GM19193 (cell line): ENCODE results near the gene IQCN.

Experiments used
- POLR2A ChIP-seq: IDR thresholded peaks from 4 replicates; pipeline ENCODE4 v1.6.1; 2011; ENCODE audit not compliant: insufficient read depth, insufficient read length; ENCODE audit errors: extremely low read depth

The IQCN gene

DNA sequence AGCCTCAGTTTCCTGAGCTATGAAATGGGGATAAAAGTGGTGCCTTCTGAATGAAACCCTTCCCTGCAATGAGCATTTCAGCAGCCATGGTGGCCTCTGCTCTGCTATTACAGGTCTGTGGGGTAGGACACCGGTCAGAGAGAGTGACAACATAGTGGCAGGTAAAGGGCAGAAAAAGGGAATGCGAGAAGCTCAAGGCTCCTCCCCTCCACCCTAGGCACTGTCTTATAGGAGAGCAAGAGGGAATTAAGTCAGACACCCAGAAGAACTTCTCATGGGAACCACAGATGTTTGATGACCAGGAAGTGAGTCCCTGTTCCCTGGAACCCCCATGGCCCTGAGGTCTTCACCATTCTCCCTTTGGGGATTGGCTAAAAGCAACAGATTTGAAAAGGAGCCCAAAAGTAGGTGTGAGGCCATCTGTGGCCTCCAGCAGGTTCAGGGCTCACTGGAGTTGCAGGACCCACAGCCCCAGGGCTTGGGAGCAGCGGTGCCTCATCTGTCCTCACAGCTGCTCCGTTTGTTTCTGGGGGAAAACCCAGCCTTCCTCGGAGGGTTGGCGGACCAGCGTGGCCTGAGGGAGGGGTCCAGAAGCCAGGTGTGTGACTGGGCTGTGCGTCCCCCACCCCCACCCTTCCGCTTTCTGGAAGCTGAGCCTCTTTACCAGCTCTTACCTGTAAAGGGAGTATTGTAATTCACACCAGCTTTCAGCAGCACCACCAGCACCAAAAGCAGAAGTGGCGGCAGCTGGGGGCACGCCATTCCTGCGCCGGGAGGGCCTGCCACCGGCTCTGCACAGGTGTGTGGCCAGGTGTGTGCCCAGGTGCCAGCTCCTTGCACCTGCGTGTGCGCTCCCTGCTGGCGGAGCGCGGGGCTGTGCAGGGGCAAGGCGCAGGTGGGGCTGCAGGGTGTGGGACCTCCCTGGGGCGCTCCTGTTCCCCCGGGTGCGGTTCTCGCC is 19.4 kb downstream of the IQCN start:
- no peak for TF ChIP-seq POLR2A

- no peak for TF ChIP-seq POLR2A
Measured at GRCh38 chr19:18253716-18254115, 20.5 kb downstream of the IQCN start.

DNA sequence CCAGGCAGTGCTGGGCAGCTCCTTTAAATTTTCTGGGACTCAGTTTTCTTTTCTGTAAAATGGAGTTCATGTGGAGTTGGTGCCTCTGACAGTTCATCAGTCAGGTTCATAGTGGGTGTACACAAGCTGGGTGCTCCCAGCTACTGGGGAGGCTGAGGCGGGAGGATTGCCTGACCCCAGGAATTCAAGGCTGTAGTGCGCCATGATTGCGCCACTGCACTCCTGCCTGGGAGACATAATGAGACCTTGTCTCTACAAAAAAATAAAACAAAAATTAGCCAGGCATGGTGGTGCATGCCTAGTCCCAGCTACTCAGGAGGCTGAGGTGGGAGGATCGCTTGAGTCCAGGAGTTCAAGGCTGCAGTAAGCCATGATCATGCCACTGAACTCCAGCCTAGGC is 21.1 kb downstream of the IQCN start:
- no peak for TF ChIP-seq POLR2A

GRCh38 chr19:18252370-18252717 is 21.9 kb downstream of the IQCN start:
- no peak for TF ChIP-seq POLR2A

GRCh38 chr19:18251587-18252369 is 22.5 kb downstream of the IQCN start:
- no peak for TF ChIP-seq POLR2A

DNA sequence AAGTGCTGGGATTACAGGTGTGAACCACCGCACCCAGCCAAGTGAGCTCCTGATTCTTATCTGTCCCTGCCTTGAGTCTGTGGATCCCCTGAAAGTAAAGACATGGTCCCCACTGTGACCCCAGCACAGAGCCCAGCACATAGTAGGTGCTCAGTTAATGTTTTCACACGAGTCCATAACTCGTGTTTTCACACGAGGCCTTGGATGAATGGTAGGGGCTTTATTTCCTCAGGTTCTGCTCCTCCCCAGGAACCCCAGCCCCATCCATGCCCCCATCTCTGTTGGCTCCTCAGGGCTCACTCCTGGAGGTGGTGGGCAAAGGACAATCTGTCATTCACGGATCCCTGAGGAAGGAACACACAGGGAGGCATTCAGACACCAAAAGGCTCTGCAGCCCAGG is 24.4 kb downstream of the IQCN start:
- no peak for TF ChIP-seq POLR2A

DNA sequence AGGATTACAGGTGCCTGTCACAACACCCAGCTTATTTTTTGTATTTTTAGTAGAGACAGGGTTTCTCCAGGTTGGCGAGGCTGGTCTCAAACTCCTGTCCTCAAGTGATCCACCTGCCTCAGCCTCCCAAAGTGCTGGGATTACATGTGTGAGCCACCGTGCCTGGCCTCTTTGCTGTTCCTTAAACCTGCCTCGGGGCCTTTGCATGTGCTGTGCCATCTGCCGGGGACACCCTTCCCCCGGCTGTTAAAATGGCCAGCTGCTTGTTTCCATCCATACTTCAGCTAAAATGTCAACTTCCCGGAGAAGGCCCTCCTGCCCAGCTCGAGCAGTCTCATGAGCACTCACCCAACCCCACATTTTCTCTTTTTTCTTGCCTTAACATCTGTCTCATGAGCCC is 29.0 kb downstream of the IQCN start:
- TF ChIP-seq POLR2A: no peak

DNA sequence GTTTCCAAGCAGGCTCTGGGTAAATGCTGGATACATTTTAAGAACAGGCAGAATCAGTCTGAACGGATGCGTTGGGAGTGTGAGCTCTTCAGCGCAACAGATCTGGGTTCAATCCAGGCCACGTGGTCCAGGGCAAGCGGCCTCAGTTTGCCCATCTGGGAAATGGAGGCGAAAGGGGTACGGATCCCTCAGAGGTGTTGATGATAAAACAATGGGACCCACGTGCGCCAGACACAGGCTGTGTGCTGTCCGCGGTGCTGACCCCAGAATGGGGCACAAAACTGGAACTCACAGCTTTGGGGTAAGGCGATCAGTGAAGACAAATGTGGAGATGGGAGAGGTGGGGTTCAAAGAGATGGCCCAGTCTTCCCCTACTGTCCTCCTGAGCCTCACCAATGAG is 34.9 kb downstream of the IQCN start:
- TF ChIP-seq POLR2A: no peak

DNA sequence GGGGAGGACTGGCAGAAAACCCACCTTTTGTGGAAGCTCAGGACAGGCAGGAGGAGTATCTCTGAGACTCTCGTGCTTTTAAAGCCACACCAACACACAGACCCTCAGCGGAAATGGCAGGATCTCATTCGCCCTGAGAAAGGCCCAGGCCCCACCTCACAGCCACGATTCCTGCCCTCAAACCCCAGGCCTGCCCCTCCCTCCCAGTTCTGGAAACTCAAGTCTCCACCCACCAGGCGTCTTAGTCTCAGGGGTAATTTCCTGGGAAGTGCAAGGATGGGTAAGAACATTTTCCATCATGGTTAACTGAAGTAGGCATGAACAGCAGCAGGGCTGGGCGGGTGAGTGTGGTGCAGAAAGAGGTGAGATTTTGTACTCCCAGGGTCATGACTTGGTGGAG is 40.1 kb downstream of the IQCN start:
- TF ChIP-seq POLR2A: no peak

DNA sequence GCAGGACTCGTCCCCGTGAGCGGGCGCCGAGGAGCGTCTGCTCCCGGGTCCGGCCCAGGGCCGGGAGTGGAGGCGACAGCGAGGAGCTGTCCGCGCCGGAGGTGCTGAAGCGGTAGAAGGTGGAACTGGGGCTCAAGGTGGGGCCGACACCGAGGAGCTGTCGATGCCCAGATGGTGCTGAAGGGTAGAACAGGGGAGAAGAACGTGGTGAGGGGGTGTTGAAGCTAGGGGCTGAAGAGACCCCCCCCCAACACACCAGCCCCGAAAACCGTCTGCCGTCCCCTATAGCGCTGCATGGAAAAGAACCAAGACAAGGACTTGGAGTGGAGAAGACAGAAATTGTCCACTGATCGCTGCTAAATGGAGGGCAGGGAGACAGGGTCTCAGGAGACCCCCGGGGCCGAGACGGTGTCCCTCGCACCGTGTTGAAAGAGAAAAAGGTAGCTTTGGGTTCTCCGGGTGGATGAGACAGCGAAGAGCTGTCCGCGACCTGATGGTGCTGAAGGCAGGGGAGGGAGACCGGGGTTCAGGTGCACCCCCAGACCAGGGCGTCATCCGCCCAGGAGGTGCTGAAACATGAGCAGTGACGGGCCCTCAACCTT is 40.9 kb downstream of the IQCN start:
- no peak for TF ChIP-seq POLR2A

- TF ChIP-seq POLR2A: no peak
Measured at GRCh38 chr19:18232540-18233223, 41.6 kb downstream of the IQCN start.

GRCh38 chr19:18231775-18232174 is 42.5 kb downstream of the IQCN start:
- no peak for TF ChIP-seq POLR2A

GRCh38 chr19:18230941-18231734 is 43.1 kb downstream of the IQCN start:
- TF ChIP-seq POLR2A: no peak

DNA sequence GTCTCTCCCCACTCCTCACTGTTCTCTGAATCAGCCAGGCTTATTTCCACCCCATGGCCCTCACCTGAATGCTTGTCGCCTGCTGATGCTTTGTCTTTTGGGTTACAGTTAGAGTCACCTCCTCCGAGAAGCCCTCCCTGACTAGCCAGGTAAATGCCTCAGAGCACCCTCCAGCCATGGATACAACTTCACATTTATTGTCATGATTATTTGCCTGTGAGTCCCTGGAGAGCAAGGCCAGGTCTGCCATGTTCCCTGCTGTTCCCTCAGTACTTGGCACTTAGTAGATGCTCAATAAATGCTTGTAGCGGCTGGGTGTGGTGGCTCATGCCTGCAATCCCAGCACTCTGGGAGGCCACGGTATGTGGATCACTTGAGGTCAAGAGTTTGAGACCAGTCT is 44.3 kb downstream of the IQCN start:
- no peak for TF ChIP-seq POLR2A

- no peak for TF ChIP-seq POLR2A
Measured at GRCh38 chr19:18229474-18229873, 44.8 kb downstream of the IQCN start.

- TF ChIP-seq POLR2A: no peak
Measured at GRCh38 chr19:18227781-18228271, 46.4 kb downstream of the IQCN start.
